SK-N-SH (cell line): ENCODE results near the gene ATF4. TPM values are rescaled to one million over a fixed set of nuclear protein-coding genes. Genes with fewer than 3 reads are reported as not detected.

Source experiments
- CTCF ChIA-PET: fragments of 300-600, 350-600 bp; formaldehyde crosslinking; extraction: SDS; loops from one replicate; lab custom pipeline; 2021; lab: Yijun Ruan, JAX
- POLR2A ChIA-PET: fragments of 350-600 bp; sonication (Branson Sonifier 250); formaldehyde crosslinking; extraction: SDS; loops from one replicate; lab custom pipeline; 2020; ENCODE audit warnings: antibody characterized with exemption, inconsistent platforms; lab: Yijun Ruan, JAX
- DNase-seq: peaks from one replicate; pipeline ENCODE4 v3.0.0; 2012
- H2AFZ ChIP-seq: fragments of 200-600 bp; sonication (generic); 2 replicates; pipeline ENCODE4 v1.8.1; 2016; ENCODE audit warnings: antibody characterized with exemption, mild to moderate bottlenecking, low read depth
- H3F3A ChIP-seq: fragments of 200-600 bp; sonication (generic); replicated peaks from 2 replicates; pipeline ENCODE3; 2016; ENCODE audit warnings: antibody characterized with exemption, mild to moderate bottlenecking; ENCODE audit not compliant: insufficient read depth
- H3K27ac ChIP-seq, 2 experiments: fragments of 200-500 bp in 1 of 2; fragments of 200-600 bp in 1 of 2; sonication (Bioruptor generic) in 1 of 2; sonication (generic), shearing (Covaris generic) in 1 of 2; 2 replicates each; pipeline versions ENCODE4 v1.5.1 to v1.6.1; 2014 to 2016; ENCODE audit warnings: low read depth in 2 of 2, inconsistent platforms in 1 of 2, low read length in 1 of 2, mild to moderate bottlenecking in 1 of 2, mixed read lengths in 1 of 2
- H3K27me3 ChIP-seq: fragments of 200-600 bp; sonication (generic), shearing (Covaris generic); 2 replicates; pipeline ENCODE4 v1.6.1; 2016; ENCODE audit warnings: mixed run types; ENCODE audit not compliant: insufficient read depth
- H3K36me3 ChIP-seq, 2 experiments: fragments of 200-500 bp in 1 of 2; fragments of 200-600 bp in 1 of 2; sonication (Bioruptor generic) in 1 of 2; sonication (generic) in 1 of 2; replicated peaks in 1 of 2; 2 replicates each; pipeline versions ENCODE3 to v1.5.1; 2014 to 2016; ENCODE audit warnings: low read length in 1 of 2, mild to moderate bottlenecking in 1 of 2; ENCODE audit not compliant: insufficient read depth in 2 of 2, control insufficient read depth in 1 of 2
- H3K4me1 ChIP-seq, 2 experiments: fragments of 200-500 bp in 1 of 2; fragments of 200-600 bp in 1 of 2; sonication (Bioruptor generic) in 1 of 2; sonication (generic), shearing (Covaris generic) in 1 of 2; 2 replicates each; pipeline versions ENCODE4 v1.5.1 to v1.6.1; 2014 to 2016; ENCODE audit warnings: low read depth in 1 of 2, low read length in 1 of 2, mixed run types in 1 of 2; ENCODE audit not compliant: insufficient read depth in 2 of 2, control insufficient read depth in 1 of 2
- H3K4me2 ChIP-seq: fragments of 200-600 bp; sonication (generic), shearing (Covaris generic); 2 replicates; pipeline ENCODE4 v1.6.1; 2017; ENCODE audit warnings: mixed run types
- H3K4me3 ChIP-seq, 2 experiments: fragments of 200-500 bp in 1 of 2; fragments of 200-600 bp in 1 of 2; sonication (Bioruptor generic) in 1 of 2; sonication (generic), shearing (Covaris generic) in 1 of 2; 2 replicates each; pipeline versions ENCODE4 v1.5.1 to v1.8.1; 2014 to 2016; ENCODE audit warnings: low read depth in 2 of 2, inconsistent platforms in 1 of 2, low read length in 1 of 2, mild to moderate bottlenecking in 1 of 2, mixed read lengths in 1 of 2, moderate library complexity in 1 of 2
- H3K79me2 ChIP-seq: fragments of 200-600 bp; sonication (generic); 2 replicates; pipeline ENCODE4 v1.8.1; 2017; ENCODE audit warnings: mild to moderate bottlenecking; ENCODE audit not compliant: insufficient read depth
- H3K9ac ChIP-seq: fragments of 200-600 bp; sonication (generic); 2 replicates; pipeline ENCODE4 v1.6.1; 2017; ENCODE audit warnings: mixed run types
- H3K9me2 ChIP-seq: fragments of 200-600 bp; sonication (generic); 2 replicates; pipeline ENCODE4 v1.6.1; 2017; ENCODE audit warnings: mixed run types
- H3K9me3 ChIP-seq: fragments of 200-600 bp; sonication (generic); 2 replicates; pipeline ENCODE4 v1.6.1; 2017; ENCODE audit warnings: mixed run types, mild to moderate bottlenecking, moderate library complexity
- H4K20me1 ChIP-seq: fragments of 200-600 bp; sonication (generic); 2 replicates; pipeline ENCODE4 v1.6.1; 2017; ENCODE audit warnings: mild to moderate bottlenecking, mixed run types; ENCODE audit not compliant: insufficient read depth
- ELF1 ChIP-seq: IDR thresholded peaks from 2 replicates; pipeline ENCODE4 v1.4.0; 2012
- EP300 ChIP-seq, 2 experiments: IDR thresholded peaks; 2 replicates each; pipeline versions ENCODE4 v1.4.0 to v1.6.1; 2012; ENCODE audit warnings: borderline replicate concordance in 1 of 2, low read depth in 1 of 2, low read length in 1 of 2
- FOXM1 ChIP-seq: IDR thresholded peaks from 2 replicates; pipeline ENCODE4 v1.4.0; 2012; ENCODE audit warnings: low read depth, mild to moderate bottlenecking
- GATA2 ChIP-seq: sonication (generic); formaldehyde crosslinking; IDR thresholded peaks from 2 replicates; pipeline ENCODE4 v1.5.0; 2020; ENCODE audit warnings: mild to moderate bottlenecking, missing genetic modification reagents
- JUND ChIP-seq: IDR thresholded peaks from 2 replicates; pipeline ENCODE4 v1.4.0; 2012
- NFIC ChIP-seq: IDR thresholded peaks from 2 replicates; pipeline ENCODE4 v1.4.0; 2012; ENCODE audit warnings: borderline replicate concordance
- NRF1 ChIP-seq: IDR thresholded peaks from 2 replicates; pipeline ENCODE4 v1.6.1; 2012; ENCODE audit warnings: low read depth, mild to moderate bottlenecking, low read length
- PBX3 ChIP-seq: IDR thresholded peaks from 2 replicates; pipeline ENCODE4; 2012
- POLR2AphosphoS5 ChIP-seq: IDR thresholded peaks from 2 replicates; pipeline ENCODE4 v1.6.1; 2012; ENCODE audit warnings: low read depth, low read length
- RCOR1 ChIP-seq: fragments of 150-350 bp; IDR thresholded peaks from 2 replicates; pipeline ENCODE4 v1.6.1; 2017; ENCODE audit warnings: antibody characterized with exemption, low read length
- RFX5 ChIP-seq: IDR thresholded peaks from 2 replicates; pipeline ENCODE4 v1.6.1; 2012; ENCODE audit warnings: mild to moderate bottlenecking, improper control_type of control experiment, low read length
- SIN3A ChIP-seq: IDR thresholded peaks from 2 replicates; pipeline ENCODE4 v1.6.1; 2012; ENCODE audit warnings: low read depth, mild to moderate bottlenecking, low read length, moderate library complexity, borderline replicate concordance
- SMC3 ChIP-seq: IDR thresholded peaks from 2 replicates; pipeline ENCODE4 v1.6.1; 2012; ENCODE audit warnings: low read depth, low read length, improper control_type of control experiment
- TAF1 ChIP-seq: IDR thresholded peaks from 2 replicates; pipeline ENCODE4 v1.6.1; 2012; ENCODE audit warnings: low read depth, mild to moderate bottlenecking, low read length, moderate library complexity, borderline replicate concordance
- TCF12 ChIP-seq: IDR thresholded peaks from 2 replicates; pipeline ENCODE4 v1.4.0; 2012
- TEAD4 ChIP-seq: IDR thresholded peaks from 2 replicates; pipeline ENCODE4 v1.4.0; 2012; ENCODE audit warnings: mild to moderate bottlenecking, borderline replicate concordance; ENCODE audit not compliant: insufficient read depth
- USF1 ChIP-seq: IDR thresholded peaks from 2 replicates; pipeline ENCODE4 v1.4.0; 2012; ENCODE audit warnings: low read depth, borderline replicate concordance
- WGBS: methylation state at CpG from one replicate; pipeline ENCODE4 v1.1.6; 2017; ENCODE audit warnings: low lambda C conversion rate; 5-methylcytosine and 5-hydroxymethylcytosine counted together
- polyA plus RNA-seq, 3 experiments: library from polyadenylated mRNA; depleted of rRNA; stranded (reverse); fragments of >200 nt; gene quantifications; 2 replicates each; pipeline ENCODE4 v1.2.3, GENCODE V29; 2012
- TF ChIP-seq, protein P1 (sequence below): fragments of 150-350 bp; IDR thresholded peaks from 2 replicates; pipeline ENCODE4 v1.6.1; 2016; ENCODE audit warnings: mild to moderate bottlenecking, low read depth, low read length
- TF ChIP-seq, protein P2 (sequence below): fragments of 200-600 bp; sonication (generic); IDR thresholded peaks from 2 replicates; pipeline ENCODE4 v1.6.1; 2017; ENCODE audit warnings: antibody characterized with exemption, mild to moderate bottlenecking, moderate library complexity

The ATF4 gene
- polyA plus RNA-seq, 1 of the 3 experiments (the other 2 are of a cell fraction): 375 TPM

DNA sequence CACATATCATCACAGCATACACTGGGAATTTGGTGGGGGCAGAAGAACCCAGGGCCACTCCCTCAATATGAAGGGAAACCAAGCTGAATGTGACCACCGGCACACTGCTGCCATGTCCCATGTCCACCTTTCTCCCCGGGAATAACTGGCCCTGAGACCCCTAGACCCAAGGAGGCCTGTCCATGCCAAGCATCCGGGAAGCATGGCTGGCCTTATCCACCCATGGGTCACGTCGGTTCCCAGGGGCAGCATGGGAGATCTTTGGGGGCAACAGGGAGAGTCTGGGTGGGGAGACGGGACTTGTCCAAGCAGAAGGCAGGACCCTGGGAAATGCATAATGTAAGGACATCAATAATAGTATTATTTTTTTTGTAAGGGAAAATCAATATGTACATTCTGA is 28.7 kb upstream of the ATF4 start:
- no peaks in the 10 kb centered on the region for H3K36me3 ChIP-seq
- H3K9ac ChIP-seq: no peak overlapping the region
- POLR2A ChIA-PET: interaction anchor here (1.7 kb wide), 1 partner anchor 10 kb away, joined by 4 read pairs; the partner anchor contains the start of gene MIEF1
- no peak overlapping the region for H2AFZ ChIP-seq
- no peaks in the 10 kb centered on the region for H3K9me2 ChIP-seq
- H4K20me1 ChIP-seq: no peaks in the 10 kb centered on the region
- TF ChIP-seq SMC3: no peak
- no peak for TF ChIP-seq JUND
- TF ChIP-seq GATA2 (CRISPR knock-in tag): no peak
- no peak for TF ChIP-seq TEAD4
- TF ChIP-seq RFX5: no peak
- TF ChIP-seq FOXM1: no peak
- TF ChIP-seq, protein P1, sequence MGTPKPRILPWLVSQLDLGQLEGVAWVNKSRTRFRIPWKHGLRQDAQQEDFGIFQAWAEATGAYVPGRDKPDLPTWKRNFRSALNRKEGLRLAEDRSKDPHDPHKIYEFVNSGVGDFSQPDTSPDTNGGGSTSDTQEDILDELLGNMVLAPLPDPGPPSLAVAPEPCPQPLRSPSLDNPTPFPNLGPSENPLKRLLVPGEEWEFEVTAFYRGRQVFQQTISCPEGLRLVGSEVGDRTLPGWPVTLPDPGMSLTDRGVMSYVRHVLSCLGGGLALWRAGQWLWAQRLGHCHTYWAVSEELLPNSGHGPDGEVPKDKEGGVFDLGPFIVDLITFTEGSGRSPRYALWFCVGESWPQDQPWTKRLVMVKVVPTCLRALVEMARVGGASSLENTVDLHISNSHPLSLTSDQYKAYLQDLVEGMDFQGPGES: no peak
- no peak for TF ChIP-seq RCOR1
- TF ChIP-seq TAF1: no peak
- no peak for TF ChIP-seq NFIC
- TF ChIP-seq USF1: no peak
- TF ChIP-seq, protein P2, sequence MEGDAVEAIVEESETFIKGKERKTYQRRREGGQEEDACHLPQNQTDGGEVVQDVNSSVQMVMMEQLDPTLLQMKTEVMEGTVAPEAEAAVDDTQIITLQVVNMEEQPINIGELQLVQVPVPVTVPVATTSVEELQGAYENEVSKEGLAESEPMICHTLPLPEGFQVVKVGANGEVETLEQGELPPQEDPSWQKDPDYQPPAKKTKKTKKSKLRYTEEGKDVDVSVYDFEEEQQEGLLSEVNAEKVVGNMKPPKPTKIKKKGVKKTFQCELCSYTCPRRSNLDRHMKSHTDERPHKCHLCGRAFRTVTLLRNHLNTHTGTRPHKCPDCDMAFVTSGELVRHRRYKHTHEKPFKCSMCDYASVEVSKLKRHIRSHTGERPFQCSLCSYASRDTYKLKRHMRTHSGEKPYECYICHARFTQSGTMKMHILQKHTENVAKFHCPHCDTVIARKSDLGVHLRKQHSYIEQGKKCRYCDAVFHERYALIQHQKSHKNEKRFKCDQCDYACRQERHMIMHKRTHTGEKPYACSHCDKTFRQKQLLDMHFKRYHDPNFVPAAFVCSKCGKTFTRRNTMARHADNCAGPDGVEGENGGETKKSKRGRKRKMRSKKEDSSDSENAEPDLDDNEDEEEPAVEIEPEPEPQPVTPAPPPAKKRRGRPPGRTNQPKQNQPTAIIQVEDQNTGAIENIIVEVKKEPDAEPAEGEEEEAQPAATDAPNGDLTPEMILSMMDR: no peak
- TF ChIP-seq, all 33 proteins: peak for 0
- CTCF ChIA-PET: interaction anchor here (1.2 to 3.3 kb wide), 2 partner anchors 25 to 38 kb away, joined by 5 to 18 read pairs; no protein-coding TSS in a partner anchor
- Histone ChIP-seq H3K27me3 (no peaks in the 10 kb centered on the region), H3F3A (no peaks in the 10 kb centered on the region), H3K4me3 (no peak overlapping the region), H3K9me3 (no peaks in the 10 kb centered on the region), H3K27ac (no peak overlapping the region), H3K4me2 (no peak overlapping the region), H3K4me1 (peaks cover 0 to 5% of the 10 kb centered on the region in 2 experiments; a peak in 1 of 4 replicates), H3K79me2 (no peaks in the 10 kb centered on the region)
- no peak for DNase-seq
- 100% methylated on average over 1 of the region's 6 CpGs for WGBS

DNA sequence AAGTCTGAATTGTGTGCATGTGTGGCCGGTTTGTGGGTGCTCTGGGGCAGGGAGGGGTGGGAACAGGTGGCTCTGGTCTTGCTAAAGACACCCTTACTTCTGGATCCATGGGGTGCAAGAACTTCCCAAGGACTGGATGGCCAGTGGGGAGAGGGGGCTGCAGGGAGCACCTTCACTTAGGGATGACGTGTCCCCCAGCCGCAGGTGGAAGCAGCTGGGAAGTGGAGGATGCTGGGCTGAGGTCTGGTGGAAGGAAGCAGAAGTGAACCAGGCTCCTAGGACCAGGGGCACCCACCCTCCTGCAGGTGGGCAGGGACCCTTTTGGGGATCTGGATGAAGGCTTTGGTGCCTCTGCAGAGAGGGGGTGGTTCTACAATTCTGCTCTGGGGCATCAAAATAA is 28.2 kb upstream of the ATF4 start:
- Histone ChIP-seq H3K4me3 (no peak overlapping the region), H3K9me2 (no peaks in the 10 kb centered on the region), H3K27me3 (no peaks in the 10 kb centered on the region), H3K4me1 (peaks cover 0 to 5% of the 10 kb centered on the region in 2 experiments; a peak in 1 of 4 replicates), H3K9ac (no peak overlapping the region), H3K9me3 (no peaks in the 10 kb centered on the region), H3K79me2 (no peaks in the 10 kb centered on the region), H2AFZ (no peak overlapping the region), H3K27ac (no peak overlapping the region), H4K20me1 (no peaks in the 10 kb centered on the region), H3F3A (no peaks in the 10 kb centered on the region), H3K36me3 (no peaks in the 10 kb centered on the region), H3K4me2 (no peak overlapping the region)
- CTCF ChIA-PET: interaction anchor here (1.0 to 3.3 kb wide), 3 partner anchors 25 to 37 kb away, joined by 5 to 18 read pairs (median 5); no protein-coding TSS in a partner anchor
- WGBS: 18% methylated on average over 1 of the region's 3 CpGs
- no peak for DNase-seq
- POLR2A ChIA-PET: no interaction called here
- TF ChIP-seq, protein P2: no peak
- no peak for TF ChIP-seq ELF1
- TF ChIP-seq JUND: no peak
- no peak for TF ChIP-seq TCF12
- no peak for TF ChIP-seq EP300 (IDR thresholded peaks at IDR 0.05; ENCODE audit: borderline replicate concordance in 1 of 2, low read depth in 1 of 2, low read length in 1 of 2)
- no peak for TF ChIP-seq SIN3A
- TF ChIP-seq POLR2AphosphoS5: no peak
- TF ChIP-seq, protein P1: no peak
- TF ChIP-seq PBX3: no peak
- no peak for TF ChIP-seq GATA2 (CRISPR knock-in tag)
- TF ChIP-seq NRF1: no peak
